Activated naive CD8-positive, alpha-beta T cell treated with anti-CD3 and anti-CD28 coated beads, Interleukin-2, amount 50 U/mL, for 16 hours (primary cell): Measurements from ENCODE around the gene ADAMTS6.

Experiments
- DNase-seq: peaks from one replicate; pipeline ENCODE4 v3.0.0-alpha.2; 2020; ENCODE audit warnings: low read depth, low spot score

ADAMTS6 gene

DNA sequence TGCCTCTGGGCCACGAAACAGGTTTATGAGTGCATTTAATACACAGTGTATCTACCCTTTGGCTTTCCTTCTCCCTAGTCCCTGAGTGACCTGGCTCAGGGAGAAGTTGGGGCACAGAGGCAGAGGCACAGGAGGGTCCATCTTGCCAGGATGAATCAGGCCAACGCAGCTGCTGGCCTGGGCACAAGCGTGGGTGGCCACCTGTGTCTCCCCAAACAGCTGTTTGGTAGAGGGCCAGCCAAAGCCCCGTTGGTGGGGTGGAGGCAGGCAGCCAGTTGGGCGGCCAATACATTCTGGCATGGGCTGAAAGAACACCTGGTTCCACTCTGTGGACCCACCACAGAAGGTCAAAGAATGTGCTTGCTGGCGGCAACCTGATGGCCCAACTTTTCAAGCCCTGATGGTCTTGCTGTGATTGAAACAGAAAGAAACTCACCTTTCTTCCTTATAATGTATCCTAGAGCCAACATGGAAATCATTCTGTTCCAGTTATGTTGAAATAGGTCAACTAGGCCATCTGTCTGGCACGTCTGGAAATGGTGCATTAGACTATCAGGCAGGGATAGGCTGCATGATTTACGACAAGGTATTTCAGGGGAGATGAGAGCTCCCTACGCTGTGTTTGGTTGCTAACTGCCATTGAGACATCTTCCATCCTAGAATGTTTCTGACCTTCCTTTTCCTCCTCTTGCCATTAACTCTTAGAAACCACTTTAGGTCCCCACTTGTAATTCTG lies 337.4 kb downstream of the ADAMTS6 start:
- DNase-seq: no peak

DNA sequence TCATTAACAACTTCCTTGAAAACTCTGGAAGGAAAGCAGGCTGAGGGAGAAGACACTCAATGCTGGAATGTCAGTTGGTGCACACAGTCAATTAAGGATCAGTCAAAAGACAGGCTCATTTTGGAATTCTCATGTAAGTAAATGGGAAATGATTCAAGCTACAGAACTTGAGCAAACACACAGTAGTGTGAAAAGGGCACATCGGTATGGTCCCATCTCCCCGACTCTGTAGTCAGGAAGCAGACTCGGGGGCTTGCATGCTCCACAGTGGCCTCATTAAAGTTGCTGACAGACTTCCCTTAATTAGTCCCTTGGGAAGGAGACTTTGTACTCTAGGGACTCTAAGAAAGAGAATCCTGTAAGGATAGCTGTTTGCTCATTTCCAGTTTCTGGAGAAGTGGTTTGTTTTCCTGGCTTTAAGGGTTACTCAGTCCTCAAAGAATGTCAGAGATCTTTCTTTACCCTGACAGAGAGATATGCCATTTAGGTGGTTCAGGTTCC lies 339.2 kb downstream of the ADAMTS6 start:
- no peak for DNase-seq

DNA sequence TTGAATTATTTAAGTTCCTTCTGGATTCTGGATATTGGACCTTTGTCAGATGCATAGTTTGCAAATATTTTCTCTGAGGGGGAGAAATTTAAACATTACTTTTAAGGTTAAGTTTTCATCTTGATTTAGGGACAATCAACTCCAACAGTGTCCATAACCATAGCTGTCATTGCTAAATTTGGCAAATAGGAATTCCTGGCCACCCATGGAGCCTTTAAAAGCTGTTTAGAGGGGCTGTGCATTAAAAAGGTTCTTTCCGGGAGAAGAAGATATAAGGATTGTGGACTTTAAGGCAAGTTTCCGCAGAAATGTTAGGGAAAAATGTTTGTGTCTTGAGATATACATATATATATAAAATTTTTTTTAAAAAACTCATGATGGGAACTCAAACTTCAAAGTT lies 339.7 kb downstream of the ADAMTS6 start:
- DNase-seq: no peak

DNA sequence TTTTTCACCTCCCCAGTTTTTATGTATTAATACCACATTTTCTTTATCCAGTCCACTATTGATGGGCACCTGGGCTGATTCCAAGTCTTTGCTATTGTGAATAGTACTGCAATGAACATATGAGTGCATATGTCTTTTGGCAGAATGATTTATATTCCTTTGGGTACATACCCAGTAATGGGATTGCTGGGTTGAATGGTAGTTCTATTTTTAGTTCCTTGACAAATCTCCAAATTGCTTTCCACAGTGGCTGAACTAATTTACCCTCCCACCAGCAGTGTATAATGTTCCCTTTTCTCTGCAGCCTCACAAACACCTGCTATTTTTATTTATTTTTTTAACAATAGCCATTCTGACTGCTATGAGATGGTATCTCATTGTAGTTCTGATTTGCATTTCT lies 340.2 kb downstream of the ADAMTS6 start:
- no peak for DNase-seq

DNA sequence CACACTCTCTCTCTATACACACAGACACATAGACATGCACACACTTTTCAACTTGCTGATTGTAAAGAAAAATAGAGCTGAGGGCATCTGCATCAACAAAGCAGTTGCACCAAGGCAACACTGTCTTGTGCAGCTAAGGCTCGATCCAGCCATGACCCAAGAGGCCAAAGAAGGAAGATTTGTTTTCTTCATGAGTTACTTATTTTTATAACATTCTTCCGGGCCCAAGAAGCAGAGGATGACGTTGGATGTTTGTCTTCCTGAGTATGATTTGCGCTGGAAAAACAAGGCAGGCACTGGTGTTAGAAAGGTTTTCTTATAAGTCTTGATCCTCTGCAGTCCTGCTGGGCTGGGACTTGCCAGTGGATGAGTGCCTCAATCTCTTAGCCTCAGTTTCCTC lies 344.1 kb downstream of the ADAMTS6 start:
- DNase-seq: no peak

DNA sequence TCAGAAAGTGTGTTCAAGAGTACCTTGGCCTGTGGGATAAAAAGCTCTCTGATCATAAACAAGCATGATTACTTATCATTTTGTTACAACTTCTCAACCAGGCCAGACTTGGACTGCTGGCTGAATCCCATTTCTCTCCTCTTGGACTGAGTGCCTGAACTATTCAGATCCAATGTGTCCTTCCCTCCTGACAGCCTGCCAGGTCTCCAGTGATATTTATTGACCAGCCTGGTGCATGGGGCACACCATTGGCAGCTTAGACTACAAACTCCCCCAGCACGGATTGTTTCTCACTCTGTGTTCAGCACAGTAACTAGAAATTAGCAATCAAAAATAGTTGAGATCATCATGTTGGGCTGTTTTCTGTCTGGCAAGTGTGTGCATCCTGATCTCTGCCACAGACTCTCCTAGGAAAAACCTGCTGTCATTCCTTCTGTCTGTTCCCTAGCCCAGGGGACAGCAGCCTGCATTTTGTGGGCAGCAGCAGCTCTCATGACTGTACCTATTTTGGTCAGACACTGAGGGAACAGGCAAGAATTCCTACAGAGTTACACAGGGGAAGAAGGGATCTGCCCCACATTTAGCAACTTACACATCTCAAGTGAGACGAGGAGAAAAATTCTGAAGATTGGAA lies 348.1 kb downstream of the ADAMTS6 start:
- no peak for DNase-seq

DNA sequence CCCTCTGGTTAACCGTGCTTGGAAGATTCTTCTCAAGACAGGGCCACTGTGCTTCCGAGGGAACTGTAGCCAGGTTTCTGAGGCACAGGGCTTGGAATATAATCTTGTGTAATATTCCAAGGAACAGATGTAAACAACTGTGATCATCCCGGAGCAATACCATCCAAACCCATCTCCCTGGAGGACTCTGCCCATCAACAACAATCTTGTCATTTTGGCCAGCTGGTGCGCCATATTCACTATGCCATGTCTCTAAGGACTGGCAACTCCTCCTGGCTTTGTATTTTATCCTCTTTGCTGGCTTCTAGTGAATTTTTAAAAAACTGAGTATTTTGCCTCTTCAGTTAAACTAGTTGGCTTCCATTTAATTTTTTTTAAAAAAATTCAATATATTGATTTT lies 349.3 kb downstream of the ADAMTS6 start:
- no peak for DNase-seq

DNA sequence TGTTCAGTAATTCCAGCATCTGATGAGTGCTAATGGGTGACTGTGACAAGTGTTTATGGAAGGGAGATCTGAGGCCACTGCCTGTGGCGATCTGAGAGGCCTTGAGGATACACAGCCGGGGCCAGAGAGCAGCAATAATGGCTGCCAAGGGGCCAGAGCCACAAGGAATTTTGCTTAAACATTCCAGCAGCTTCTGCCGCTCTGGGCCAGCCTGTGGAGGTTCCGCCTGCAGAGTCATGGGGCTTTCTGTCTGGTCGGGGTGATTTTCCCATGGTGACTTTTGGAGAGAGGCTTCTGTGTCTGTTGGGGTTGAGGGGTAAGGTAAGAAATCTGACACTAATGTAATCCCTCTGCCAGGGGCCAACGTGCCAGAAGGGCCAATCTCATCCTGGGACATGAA lies 353.5 kb downstream of the ADAMTS6 start:
- DNase-seq: no peak

DNA sequence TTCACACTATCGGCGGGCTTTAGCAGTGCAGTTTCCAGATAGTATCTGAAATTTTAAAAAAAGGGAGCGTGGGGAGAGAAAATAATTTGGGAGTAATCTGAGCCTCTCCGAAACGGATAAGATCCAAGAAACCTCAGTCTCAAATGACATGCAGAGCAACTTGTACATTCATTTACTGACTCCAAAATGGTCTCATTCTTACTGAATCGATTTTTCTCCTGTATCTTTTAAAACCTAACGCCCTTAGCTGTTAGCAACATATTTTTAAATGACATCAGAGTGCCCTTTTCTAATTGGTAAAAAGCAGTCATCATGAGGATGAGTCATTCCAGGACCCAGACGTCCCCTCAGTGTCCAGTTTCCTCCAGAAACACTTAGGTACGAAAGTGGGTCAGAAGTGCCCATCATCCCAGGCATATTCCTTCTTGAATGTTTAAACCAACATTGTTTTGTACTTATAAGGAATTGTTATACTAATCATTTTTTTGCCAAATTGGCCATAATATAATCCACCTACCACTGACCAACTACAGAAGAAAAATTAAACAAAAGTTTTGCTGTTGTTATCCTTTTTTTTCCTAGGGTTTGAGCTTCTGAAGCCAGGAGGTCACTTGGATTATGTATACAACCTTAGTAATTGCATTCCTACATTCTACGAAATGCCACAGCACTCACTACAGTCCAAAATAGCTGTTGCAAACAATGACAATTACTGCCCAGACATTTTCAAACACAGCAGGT lies 354.4 kb downstream of the ADAMTS6 start:
- DNase-seq: no peak

DNA sequence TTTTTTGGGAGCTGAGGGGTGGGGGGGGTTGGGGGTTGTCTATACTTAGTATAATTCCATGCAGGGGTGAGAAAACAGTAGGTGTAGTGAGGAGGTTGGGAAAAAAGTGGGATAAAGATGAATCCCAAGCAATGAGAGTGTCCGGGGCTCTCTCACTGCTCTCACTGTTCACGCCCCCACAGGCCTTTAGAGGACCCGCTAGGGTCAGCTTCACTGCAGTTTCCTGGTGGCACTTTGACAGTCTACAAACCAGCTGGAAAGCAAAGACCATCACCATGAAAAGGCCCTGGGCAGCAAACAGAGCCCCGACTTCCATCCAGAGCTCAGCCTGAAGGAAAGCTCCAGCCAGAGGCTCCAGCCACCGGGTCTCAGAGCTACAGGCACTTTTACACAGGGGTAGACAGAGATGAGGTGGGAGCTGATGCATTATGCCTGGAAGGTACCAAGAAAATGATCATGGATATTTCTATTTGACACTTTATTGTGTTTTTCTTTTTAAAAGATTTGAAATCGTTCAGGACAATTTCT lies 355.1 kb downstream of the ADAMTS6 start:
- no peak for DNase-seq

DNA sequence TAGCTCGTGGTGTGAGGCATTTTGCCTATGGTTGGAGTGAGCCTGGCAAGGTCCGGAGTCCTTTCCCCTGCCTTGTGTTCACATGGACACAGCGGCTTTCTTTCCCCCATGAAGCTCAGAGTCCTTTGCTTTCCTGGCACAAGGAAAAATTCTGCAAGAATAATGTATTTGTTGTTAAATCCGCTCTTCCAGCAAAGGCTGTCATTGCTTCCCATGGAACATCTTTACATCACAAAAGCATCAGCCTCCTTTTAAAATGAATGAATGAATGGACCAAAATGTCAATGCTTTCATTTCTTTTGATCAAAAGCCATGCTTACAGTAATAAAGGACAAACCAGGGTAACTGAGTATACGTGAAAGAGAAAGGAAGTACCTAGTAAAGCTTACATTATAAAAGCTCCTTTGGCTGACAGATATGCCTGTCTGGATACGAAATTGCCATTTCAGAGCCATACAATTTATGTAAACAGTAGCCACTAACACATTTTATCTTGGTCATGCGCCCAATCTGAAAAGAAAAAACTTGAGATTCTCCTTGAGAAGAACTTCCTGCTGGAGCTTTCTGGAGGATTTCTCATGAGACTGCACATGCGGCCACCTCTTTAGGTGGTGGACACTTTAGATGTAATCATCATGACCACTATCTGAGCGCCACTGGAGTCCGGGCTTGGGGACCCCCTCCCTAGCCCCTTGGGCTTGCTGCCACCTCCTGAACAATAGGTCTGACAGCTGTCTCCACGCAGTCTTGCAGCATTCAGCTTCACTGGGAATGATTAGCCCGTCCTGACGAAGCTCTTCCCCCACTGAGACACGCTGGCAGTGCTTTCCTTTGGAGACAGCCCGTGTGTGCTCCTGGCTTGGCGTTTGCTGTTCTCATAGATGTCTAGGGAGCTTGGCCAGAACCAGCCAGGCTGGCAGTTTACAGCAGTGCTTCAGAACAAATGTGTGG lies 355.9 kb downstream of the ADAMTS6 start:
- DNase-seq: no peak

DNA sequence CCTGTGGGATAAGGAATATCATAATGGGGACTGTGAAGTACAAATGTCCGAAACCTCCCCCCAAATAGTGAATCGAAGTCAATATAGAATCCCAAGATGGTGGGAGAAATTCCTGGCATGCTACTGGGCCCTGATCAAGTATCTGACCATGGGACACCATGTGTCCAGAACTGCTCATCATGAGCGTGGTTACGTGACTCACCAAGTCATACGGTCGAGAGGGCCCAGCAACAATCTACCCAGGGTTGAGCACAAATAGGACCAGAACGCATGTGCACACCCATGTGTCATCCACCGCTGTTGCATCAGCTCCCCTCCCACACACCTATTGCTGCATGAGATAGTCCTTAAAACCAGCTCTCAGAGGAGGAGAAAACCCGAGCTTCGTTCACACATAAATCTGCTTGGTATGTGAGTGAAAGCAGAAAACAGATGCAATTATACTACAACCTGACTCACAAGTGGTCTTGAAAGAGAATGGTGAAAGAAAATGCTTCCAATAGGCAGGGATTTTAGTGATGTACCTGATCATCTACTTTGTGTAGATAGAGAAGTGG lies 359.8 kb downstream of the ADAMTS6 start:
- no peak for DNase-seq

DNA sequence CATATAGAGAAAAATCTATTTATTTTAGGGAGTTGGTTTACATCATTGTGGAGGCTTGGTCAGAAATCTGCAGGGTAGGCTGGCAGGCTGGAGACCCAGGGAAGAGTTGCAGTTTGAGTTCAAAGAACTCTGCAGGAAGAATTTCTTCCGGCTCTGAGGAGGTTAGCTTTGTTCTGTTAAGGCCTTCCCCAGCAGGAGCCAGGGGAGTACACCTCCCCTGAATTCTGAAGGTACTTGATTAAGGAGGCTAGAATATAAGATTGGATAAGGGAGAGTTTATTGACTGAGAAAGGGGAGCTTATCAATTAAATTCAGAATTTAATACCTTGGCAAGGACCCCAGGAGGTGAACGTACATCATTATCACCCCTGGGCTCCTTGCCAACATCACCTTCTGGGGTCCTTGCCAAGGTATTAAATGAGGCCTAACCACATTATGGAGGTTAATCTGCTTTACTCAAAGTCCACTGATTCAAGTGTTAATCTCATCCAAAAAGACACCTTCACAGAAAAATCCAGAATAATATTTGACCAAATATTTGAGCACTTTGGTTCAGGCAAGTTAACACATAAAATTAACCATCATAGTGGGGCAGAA lies 361.3 kb downstream of the ADAMTS6 start:
- no peak for DNase-seq

DNA sequence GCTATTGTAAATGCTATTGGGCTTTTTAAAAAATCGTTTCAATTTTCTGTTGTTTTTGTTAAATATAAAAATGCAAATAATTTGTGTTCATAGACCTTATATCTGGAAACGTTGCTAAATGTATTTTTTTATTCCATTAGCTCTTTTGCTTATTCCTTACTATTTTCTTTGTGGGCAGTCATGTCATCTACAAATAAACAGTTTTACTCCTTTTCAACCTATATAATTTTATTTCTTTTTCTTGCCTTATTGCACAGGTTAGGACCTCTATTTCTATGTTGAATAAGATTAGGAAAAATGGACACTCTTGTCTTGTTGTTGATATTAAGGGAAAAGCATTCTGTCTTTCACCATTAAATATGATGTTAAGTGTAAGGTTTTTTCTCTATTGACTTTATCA lies 364.2 kb downstream of the ADAMTS6 start:
- DNase-seq: no peak

DNA sequence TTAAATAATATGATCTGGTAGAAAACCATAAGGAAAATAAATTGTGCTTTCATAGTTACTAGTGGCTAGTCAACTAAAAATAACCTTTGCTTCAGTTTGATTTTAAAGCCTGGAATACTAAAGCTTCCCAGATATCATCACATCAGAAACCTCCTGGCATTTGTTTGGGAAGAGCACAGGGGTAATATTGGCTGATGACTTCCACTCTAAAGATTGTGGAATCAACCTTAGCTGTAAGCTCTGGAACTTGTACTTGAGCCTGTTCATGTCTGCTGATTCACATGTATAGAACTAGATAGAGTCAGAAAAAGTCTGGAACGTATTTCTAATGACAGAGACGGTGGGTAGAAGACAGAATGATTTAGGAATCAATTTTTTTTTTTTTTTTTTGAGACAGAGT lies 367.9 kb downstream of the ADAMTS6 start:
- DNase-seq: no peak

DNA sequence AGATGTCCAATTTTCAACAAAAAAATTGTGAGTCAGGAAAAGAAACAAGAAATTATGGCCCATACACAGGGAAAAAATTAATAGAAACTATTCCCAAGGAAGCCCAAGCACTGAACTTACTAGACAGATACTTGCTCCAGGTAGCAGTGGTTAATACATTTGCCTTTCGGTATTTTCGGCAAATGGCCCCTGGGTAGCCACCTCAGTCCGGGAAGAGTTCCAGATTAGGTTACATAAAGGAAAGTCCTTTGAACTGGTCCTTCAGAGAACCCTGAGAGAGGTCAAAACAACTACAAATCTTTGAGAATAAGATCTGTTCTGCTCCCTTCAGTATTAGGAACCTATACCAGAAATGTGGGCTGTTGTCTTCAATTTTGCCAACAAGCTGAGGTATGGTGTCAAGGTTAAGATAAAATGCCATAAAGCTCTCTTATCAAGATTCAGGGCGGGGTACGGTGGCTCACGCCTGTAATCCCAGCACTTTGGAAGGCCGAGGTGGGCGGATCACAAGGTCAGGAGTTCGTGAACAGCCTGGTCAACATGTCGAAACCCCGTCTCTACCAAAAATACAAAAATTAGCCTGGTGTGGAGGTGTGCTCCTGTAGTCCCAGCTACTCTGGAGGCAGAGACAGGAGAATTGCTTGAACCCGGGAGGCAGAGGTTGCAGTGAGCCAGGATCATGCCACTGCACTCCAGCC lies 369.6 kb downstream of the ADAMTS6 start:
- DNase-seq: no peak

DNA sequence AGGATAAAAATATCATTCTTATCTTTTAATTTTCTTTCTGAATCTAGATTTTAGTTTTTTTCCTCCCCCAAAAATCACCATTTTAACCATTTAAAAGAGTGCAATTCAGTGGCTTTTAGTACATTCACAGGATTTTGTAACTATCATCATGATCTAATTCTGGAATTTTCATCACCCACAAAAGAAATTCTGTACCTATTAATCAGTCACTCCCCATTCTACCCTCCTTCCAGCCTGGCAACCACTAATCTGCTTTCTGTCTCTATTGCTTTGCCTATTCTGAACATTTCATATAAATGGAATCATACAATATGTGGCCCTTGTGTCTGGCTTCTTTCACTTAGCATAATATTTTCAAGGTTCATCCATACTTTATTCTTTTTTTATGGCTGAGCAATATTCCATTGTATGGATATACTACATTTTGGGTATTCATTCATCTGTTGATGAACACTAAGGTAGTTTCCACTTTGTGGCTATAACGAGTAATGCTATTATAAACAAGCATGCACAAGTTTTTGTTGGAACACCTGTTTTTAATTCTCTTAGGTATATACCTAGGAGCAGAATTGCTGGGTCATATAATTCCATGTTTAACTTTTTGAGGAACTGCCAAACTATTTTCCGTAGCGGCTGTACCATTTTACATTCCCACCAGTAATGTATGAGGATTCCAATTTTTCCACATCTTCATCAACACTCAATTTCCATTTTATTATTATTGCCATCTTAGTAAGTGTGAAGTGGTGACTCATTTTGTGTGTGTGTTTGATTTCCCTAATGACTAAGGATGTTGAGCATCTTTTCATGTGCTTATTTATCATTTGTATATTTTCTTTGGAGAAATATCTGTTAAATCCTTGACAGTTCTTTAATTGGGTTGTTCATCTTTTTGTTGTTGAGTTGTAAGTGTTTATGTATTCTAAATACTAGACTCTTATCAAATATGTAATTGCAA lies 372.7 kb downstream of the ADAMTS6 start:
- DNase-seq: no peak

DNA sequence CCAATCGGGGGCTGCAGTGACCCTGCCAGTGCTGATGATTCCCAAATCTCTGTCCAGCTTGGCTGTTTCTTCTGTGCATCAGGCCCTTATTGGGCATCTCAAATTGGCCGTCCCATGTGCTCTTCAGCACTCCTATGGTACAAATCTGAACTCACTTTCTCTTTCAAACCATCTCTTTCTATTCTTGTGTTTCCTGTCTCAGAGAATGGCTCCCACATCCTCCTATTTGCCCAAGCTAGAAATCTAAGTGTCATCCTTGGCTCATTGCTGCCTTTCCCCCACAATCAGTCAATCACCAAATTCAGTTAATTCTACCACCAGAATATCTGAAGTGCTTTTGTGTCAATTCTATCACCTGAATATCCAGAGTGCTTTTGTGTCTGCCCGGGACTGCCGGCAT lies 376.4 kb downstream of the ADAMTS6 start:
- no peak for DNase-seq

DNA sequence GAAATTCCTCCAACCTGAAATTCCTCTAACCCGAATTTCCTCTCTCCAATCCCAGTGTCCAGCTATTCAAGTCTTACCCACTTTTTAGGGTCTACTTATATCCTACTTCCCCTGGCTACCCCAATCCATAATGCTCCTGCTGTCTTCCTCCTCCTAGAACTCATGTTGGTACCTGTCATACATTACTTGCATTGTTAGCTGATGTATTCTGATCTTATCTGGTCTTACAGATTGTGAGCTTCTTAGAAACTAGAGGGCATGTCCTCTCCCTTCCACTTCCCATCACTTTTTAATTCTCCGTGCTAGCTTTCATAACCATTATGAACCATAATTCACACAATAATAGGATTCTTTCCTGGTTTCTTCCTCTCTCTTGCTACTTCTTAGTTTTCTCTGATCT lies 376.9 kb downstream of the ADAMTS6 start:
- no peak for DNase-seq
